ENCODE measurements around the gene CEP170B.
"Not testable (repeated sequence)": the region's sequence is repeated elsewhere in the genome, so short reads cannot be mapped to it uniquely, and the experiment has no call there.

The CEP170B gene

GRCh38 chr14:104865081-104865630 is at the start of gene CEP170B:
Gene CEP170B, plus strand, starts transcription at chr14:104865268. Its CDS starts 3,183 bp downstream, at chr14:104868451.
- DNase-seq, result peak; percentile 40

- DNase-seq, result no peak
These were observed 48.5 kb upstream of the CEP170B start for GRCh38 chr14:104816616-104816884.

GRCh38 chr14:104817930-104818713 is 46.9 kb upstream of the CEP170B start:
- DNase-seq, result no peak

GRCh38 chr14:104818714-104819161 is 46.3 kb upstream of the CEP170B start:
- no peak for DNase-seq

GRCh38 chr14:104819361-104819781 is 45.7 kb upstream of the CEP170B start:
- no peak for DNase-seq

GRCh38 chr14:104820669-104821228 is 44.3 kb upstream of the CEP170B start:
- no peak for DNase-seq

GRCh38 chr14:104821229-104821945 is 43.7 kb upstream of the CEP170B start:
- no peak for DNase-seq

GRCh38 chr14:104821971-104822608 is 43.0 kb upstream of the CEP170B start:
- no peak for DNase-seq

GRCh38 chr14:104822821-104823615 is 42.0 kb upstream of the CEP170B start:
- no peak for DNase-seq

GRCh38 chr14:104824353-104824997 is 40.6 kb upstream of the CEP170B start:
- no peak for DNase-seq

- peak; percentile 94 for DNase-seq
These were observed 38.7 kb upstream of the CEP170B start for GRCh38 chr14:104826189-104826860.

GRCh38 chr14:104826861-104827176 is 38.2 kb upstream of the CEP170B start:
- DNase-seq, result no peak

GRCh38 chr14:104827177-104828055 is 37.7 kb upstream of the CEP170B start:
- peak; percentile 46 for DNase-seq

- DNase-seq, result no peak
These were observed 34.3 kb upstream of the CEP170B start for GRCh38 chr14:104830781-104831180.

- not testable (repeated sequence) for DNase-seq
These were observed 28.7 kb upstream of the CEP170B start for GRCh38 chr14:104836171-104836935.

- DNase-seq, result no peak
These were observed 23.3 kb upstream of the CEP170B start for GRCh38 chr14:104841730-104842129.

- no peak for DNase-seq
These were observed 22.1 kb upstream of the CEP170B start for GRCh38 chr14:104843006-104843405.

GRCh38 chr14:104843442-104844305 is 21.4 kb upstream of the CEP170B start:
- DNase-seq, result no peak

Data from activated CD4-positive, alpha-beta T cell treated with anti-CD3 and anti-CD28 coated beads, Interleukin-10, Interleukin-2, amounts not matched to agents 100 ng/mL and 50 ng/mL, durations not matched to agents 16 hours and 8 hours (primary cell).